PC-3 (cell line): ENCODE results near the gene RASSF5. TPM values are rescaled to one million over a fixed set of nuclear protein-coding genes. Genes with fewer than 3 reads are reported as not detected.

Experiments
- ATAC-seq: fragments of 200-7000 bp; cut with Tn5 transposase; 2 replicates; pipeline ENCODE4 v1.9.1; 2020; ENCODE audit warnings: mild to moderate bottlenecking, moderate library complexity
- BruUV-seq: library from RNA; stranded (reverse); fragments of 400-500 nt; replicated peaks from 2 replicates; lab custom pipeline; 2021; lab: Mats Ljungman, UMichigan
- CTCF ChIA-PET: fragments of 300-600 bp; sonication (Branson Sonifier 250); formaldehyde crosslinking; loops from one replicate; lab custom pipeline; 2022; ENCODE audit warnings: antibody characterized with exemption; lab: Charles Lee
- POLR2A ChIA-PET: fragments of 300-600 bp; sonication (Branson Sonifier 250); formaldehyde crosslinking; loops from one replicate; lab custom pipeline; 2022; ENCODE audit warnings: antibody characterized with exemption; ENCODE audit not compliant: unreplicated experiment; lab: Charles Lee
- DNase-seq: peaks from one replicate; pipeline ENCODE4 v3.0.0-alpha.2; 2015
- H2AFZ ChIP-seq: fragments of 300-600 bp; sonication (generic); 2 replicates; pipeline ENCODE4 v1.6.0; 2016; ENCODE audit warnings: antibody characterized with exemption, low read length
- H3F3A ChIP-seq: fragments of 300-600 bp; sonication (generic); one replicate; pipeline ENCODE4 v1.6.0; 2017; ENCODE audit warnings: antibody characterized with exemption, low read length, control low read depth, mild to moderate bottlenecking; ENCODE audit not compliant: unreplicated experiment
- H3K27ac ChIP-seq: fragments of 300-600 bp; sonication (generic); 2 replicates; pipeline ENCODE4 v1.5.1; 2016; ENCODE audit warnings: mild to moderate bottlenecking, low read length
- H3K27me3 ChIP-seq: fragments of 300-600 bp; sonication (generic); 2 replicates; pipeline ENCODE4 v1.6.1; 2016; ENCODE audit warnings: low read length, mixed read lengths
- H3K36me3 ChIP-seq: fragments of 300-600 bp; sonication (generic); 2 replicates; pipeline ENCODE4 v1.6.1; 2016; ENCODE audit warnings: low read depth, mixed run types, low read length, mixed read lengths
- H3K4me1 ChIP-seq: fragments of 300-600 bp; sonication (generic); 2 replicates; pipeline ENCODE4 v1.5.1; 2016; ENCODE audit warnings: low read length; ENCODE audit not compliant: insufficient read depth
- H3K4me2 ChIP-seq: fragments of 300-600 bp; sonication (generic); 2 replicates; pipeline ENCODE4 v1.6.0; 2016; ENCODE audit warnings: low read length
- H3K4me3 ChIP-seq: fragments of 300-600 bp; sonication (generic); 2 replicates; pipeline ENCODE4 v1.5.1; 2016; ENCODE audit warnings: mild to moderate bottlenecking, low read length, mixed read lengths
- H3K79me2 ChIP-seq: fragments of 300-600 bp; sonication (generic); 2 replicates; pipeline ENCODE4 v1.6.1; 2017; ENCODE audit warnings: low read length, mixed read lengths
- H3K9ac ChIP-seq: fragments of 300-600 bp; sonication (generic); 2 replicates; pipeline ENCODE4 v1.6.0; 2016; ENCODE audit warnings: mild to moderate bottlenecking, low read length
- H3K9me2 ChIP-seq: fragments of 300-600 bp; sonication (generic); replicated peaks from 2 replicates; pipeline ENCODE4 v1.6.1; 2016; ENCODE audit warnings: mixed run types, low read length, mixed read lengths
- H3K9me3 ChIP-seq: fragments of 300-600 bp; sonication (generic); 2 replicates; pipeline ENCODE4 v1.6.1; 2016; ENCODE audit warnings: low read length, mixed read lengths
- H4K20me1 ChIP-seq: fragments of 300-600 bp; sonication (generic); 2 replicates; pipeline ENCODE4 v1.6.1; 2016; ENCODE audit warnings: low read length, mixed read lengths
- EZH2 ChIP-seq: fragments of 300-600 bp; sonication (generic); IDR thresholded peaks from one replicate; pipeline ENCODE4 v1.6.1; 2017; ENCODE audit warnings: antibody characterized with exemption, mild to moderate bottlenecking, low read length; ENCODE audit not compliant: unreplicated experiment
- EZH2phosphoT487 ChIP-seq: fragments of 300-600 bp; sonication (generic); IDR thresholded peaks from 2 replicates; pipeline ENCODE4 v1.6.1; 2018; ENCODE audit warnings: mild to moderate bottlenecking, antibody characterized with exemption, low read length, borderline replicate concordance
- intact Hi-C: fragments of 100-400 bp; cut with micrococcal nuclease; formaldehyde crosslinking; loops from 2 replicates; pipeline ENCODE4 v1.9.0; 2023
- total RNA-seq: library from RNA; depleted of rRNA; stranded (reverse); fragments of >200 nt; gene quantifications from 2 replicates; pipeline ENCODE4 v1.2.3, GENCODE V29; 2014
- TF ChIP-seq, protein P1 (sequence below): fragments of 300-600 bp; sonication (generic); conservative IDR thresholded peaks from 2 replicates; pipeline ENCODE4 v1.5.1; 2017; ENCODE audit warnings: antibody characterized with exemption, low read depth, mild to moderate bottlenecking, low read length

Gene RASSF5
- total RNA-seq, 1 experiment from 2014 or later: 15.5 TPM

DNA sequence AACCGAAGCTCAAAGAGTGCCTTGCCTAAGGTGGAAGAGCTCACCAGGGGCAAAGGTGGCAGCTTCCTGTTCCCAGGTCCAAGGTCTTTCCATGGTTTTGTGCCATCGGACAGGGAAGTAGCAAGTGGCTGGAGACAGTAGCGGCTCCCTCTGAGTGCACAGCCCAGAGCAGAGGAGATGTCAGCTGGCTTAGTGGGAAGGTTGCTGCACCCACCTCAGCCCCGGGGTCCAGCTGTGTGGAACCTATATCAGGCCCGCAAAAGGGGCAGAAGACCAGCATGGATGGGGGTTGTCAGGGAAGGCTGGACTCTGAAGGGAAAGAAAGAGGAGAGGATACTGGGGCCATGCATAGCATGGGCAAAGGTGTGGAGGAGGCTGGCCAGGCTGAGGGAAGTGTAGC, 30.2 kb upstream of the RASSF5 start:
- Histone ChIP-seq H3K36me3 (peaks cover 25% of the 10 kb centered on the region), H3K4me3 (no peak overlapping the region), H3K27me3 (no peaks in the 10 kb centered on the region), H4K20me1 (no peaks in the 10 kb centered on the region), H3K9ac (no peak overlapping the region), H3K4me1 (peaks cover 14% of the 10 kb centered on the region), H3K79me2 (no peaks in the 10 kb centered on the region), H3K27ac (no peak overlapping the region), H3K9me3 (no peaks in the 10 kb centered on the region), H3F3A (no peaks in the 10 kb centered on the region), H3K4me2 (no peak overlapping the region), H3K9me2 (no peaks in the 10 kb centered on the region), H2AFZ (no peak overlapping the region)
- TF ChIP-seq EZH2phosphoT487 (no peak), EZH2 (no peak)
- TF ChIP-seq, protein P1, sequence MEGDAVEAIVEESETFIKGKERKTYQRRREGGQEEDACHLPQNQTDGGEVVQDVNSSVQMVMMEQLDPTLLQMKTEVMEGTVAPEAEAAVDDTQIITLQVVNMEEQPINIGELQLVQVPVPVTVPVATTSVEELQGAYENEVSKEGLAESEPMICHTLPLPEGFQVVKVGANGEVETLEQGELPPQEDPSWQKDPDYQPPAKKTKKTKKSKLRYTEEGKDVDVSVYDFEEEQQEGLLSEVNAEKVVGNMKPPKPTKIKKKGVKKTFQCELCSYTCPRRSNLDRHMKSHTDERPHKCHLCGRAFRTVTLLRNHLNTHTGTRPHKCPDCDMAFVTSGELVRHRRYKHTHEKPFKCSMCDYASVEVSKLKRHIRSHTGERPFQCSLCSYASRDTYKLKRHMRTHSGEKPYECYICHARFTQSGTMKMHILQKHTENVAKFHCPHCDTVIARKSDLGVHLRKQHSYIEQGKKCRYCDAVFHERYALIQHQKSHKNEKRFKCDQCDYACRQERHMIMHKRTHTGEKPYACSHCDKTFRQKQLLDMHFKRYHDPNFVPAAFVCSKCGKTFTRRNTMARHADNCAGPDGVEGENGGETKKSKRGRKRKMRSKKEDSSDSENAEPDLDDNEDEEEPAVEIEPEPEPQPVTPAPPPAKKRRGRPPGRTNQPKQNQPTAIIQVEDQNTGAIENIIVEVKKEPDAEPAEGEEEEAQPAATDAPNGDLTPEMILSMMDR: no peak
- DNase-seq (no peak), ATAC-seq (no peak)
- ChIA-PET CTCF (no interaction called here), POLR2A (no interaction called here)
- no TSS peak for BruUV-seq
- intact Hi-C loops: no loop called here

DNA sequence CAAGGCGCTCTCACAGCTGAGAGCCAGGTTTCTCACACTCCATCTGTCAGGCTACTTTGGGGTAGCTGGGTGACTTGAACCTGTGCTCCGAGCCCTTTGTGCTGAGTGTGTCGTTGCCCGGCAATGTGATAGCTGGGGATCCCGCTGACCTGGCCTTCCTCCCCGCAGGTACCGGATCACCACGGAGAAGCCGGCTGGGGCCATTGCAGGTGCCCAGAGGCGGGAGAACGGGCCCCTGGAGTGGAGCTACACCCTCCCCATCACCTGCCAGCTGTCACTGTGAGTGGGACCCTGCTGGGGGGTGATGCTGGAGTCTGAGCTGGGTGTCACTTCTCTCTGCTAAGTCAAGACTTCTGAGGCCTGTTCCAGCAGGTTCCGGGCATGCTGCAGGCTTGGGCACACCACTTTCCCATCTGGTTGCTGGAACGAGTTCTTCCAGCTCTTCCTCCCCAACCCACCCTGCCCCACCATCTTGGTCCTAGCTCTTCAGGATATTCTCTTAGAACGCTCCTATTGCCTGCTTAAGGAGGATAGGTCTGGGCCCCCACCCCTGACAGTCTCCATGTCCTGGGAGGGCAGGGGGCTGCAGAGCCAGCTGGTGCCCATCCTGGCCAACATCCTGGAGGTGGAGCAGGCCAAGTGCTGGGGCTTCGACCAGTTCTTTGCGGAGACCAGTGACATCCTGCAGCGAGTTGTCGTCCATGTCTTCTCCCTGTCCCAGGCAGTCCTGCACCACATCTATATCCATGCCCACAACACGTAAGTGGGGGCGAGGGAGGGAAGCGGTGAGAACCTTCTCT, 29.6 kb upstream of the RASSF5 start:
- no peaks in the 10 kb centered on the region for H3F3A ChIP-seq
- POLR2A ChIA-PET: no interaction called here
- TF ChIP-seq EZH2 (no peak), EZH2phosphoT487 (no peak)
- TF ChIP-seq, protein P1: no peak
- intact Hi-C loops: no loop called here
- no peaks in the 10 kb centered on the region for H3K9me2 ChIP-seq
- CTCF ChIA-PET: interaction anchor here (2.3 kb wide), 1 partner anchor 7 kb away, joined by 29 read pairs; the partner anchor contains the start of gene IKBKE
- H3K79me2 ChIP-seq: no peaks in the 10 kb centered on the region
- DNase-seq (no peak), ATAC-seq (no peak)
- peaks cover 25% of the 10 kb centered on the region for H3K36me3 ChIP-seq
- no peak overlapping the region for H3K9ac ChIP-seq
- no peak overlapping the region for H3K4me2 ChIP-seq
- no peaks in the 10 kb centered on the region for H3K9me3 ChIP-seq
- no TSS peak for BruUV-seq
- H4K20me1 ChIP-seq: no peaks in the 10 kb centered on the region
- peaks cover 7% of the 10 kb centered on the region for H3K4me1 ChIP-seq
- H2AFZ ChIP-seq: no peak overlapping the region
- no peak overlapping the region for H3K4me3 ChIP-seq
- H3K27me3 ChIP-seq: no peaks in the 10 kb centered on the region
- no peak overlapping the region for H3K27ac ChIP-seq

DNA sequence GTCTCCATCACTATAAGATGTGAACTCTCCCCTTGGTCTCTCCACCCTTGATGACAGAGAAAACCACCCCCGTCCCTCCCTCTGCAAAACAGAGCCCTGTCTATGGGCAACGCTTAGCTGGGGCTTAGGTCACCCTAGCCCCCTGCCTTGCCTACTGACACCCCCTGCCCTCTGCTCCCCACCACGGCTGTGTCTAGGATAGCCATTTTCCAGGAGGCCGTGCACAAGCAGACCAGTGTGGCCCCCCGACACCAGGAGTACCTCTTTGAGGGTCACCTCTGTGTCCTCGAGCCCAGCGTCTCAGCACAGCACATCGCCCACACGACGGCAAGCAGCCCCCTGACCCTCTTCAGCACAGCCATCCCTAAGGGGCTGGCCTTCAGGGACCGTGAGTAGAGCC, 28.6 kb upstream of the RASSF5 start:
- ChIA-PET CTCF (interaction anchor here (0.7 to 2.3 kb wide), 5 partner anchors 8 to 201 kb away, joined by 3 to 29 read pairs (median 10); partner anchors contain the start of genes EIF2D and IKBKE), POLR2A (no interaction called here)
- no peak overlapping the region for H3K9ac ChIP-seq
- H2AFZ ChIP-seq: no peak overlapping the region
- no peak overlapping the region for H3K4me2 ChIP-seq
- peaks cover 7% of the 10 kb centered on the region for H3K4me1 ChIP-seq
- ATAC-seq (no peak), DNase-seq (no peak)
- no peaks in the 10 kb centered on the region for H3K9me3 ChIP-seq
- H3K27me3 ChIP-seq: no peaks in the 10 kb centered on the region
- H3K27ac ChIP-seq: no peak overlapping the region
- H3K36me3 ChIP-seq: peaks cover 28% of the 10 kb centered on the region
- TF ChIP-seq, protein P1: no peak
- no peak for TF ChIP-seq EZH2phosphoT487
- no peak for TF ChIP-seq EZH2
- intact Hi-C loops: loop anchor here (1.0 kb wide), 1 partner anchor 16 kb away; no protein-coding TSS in a partner anchor
- no peaks in the 10 kb centered on the region for H3K79me2 ChIP-seq
- no TSS peak for BruUV-seq
- H4K20me1 ChIP-seq: no peaks in the 10 kb centered on the region
- no peaks in the 10 kb centered on the region for H3K9me2 ChIP-seq
- H3F3A ChIP-seq: no peaks in the 10 kb centered on the region
- H3K4me3 ChIP-seq: no peak overlapping the region
